Osteoblast (primary cell): Measurements from ENCODE around the gene MYOG. TPM values are rescaled to one million over a fixed set of nuclear protein-coding genes. Genes with fewer than 3 reads are reported as not detected.
A peak's percentile ranks its signal among the peaks of the same experiment; 100 is the strongest.

Experiments
- DNase-seq: peaks from one replicate; pipeline ENCODE4 v3.0.0; 2011; ENCODE audit warnings: low spot score, mixed read lengths; ENCODE audit not compliant: insufficient read length; ENCODE audit errors: missing footprints
- H2AFZ ChIP-seq: 2 replicates; pipeline ENCODE4 v1.6.0; 2011; ENCODE audit warnings: mild to moderate bottlenecking, low read length
- H3K27ac ChIP-seq: 2 replicates; pipeline ENCODE4 v1.5.1; 2011; ENCODE audit warnings: mild to moderate bottlenecking, low read depth, low read length, moderate library complexity
- H3K27me3 ChIP-seq: 2 replicates; pipeline ENCODE4 v1.6.0; 2012; ENCODE audit warnings: mild to moderate bottlenecking, control low read depth, inconsistent platforms, low read length, moderate library complexity; ENCODE audit not compliant: insufficient read depth
- H3K36me3 ChIP-seq: 2 replicates; pipeline ENCODE4 v1.5.1; 2011; ENCODE audit warnings: mild to moderate bottlenecking, low read length, control low read depth, moderate library complexity; ENCODE audit not compliant: insufficient read depth
- H3K4me1 ChIP-seq: 2 replicates; pipeline ENCODE4 v1.5.1; 2011; ENCODE audit warnings: mild to moderate bottlenecking, low read length, control low read depth, moderate library complexity; ENCODE audit not compliant: insufficient read depth
- H3K4me2 ChIP-seq: 2 replicates; pipeline ENCODE4 v1.6.0; 2011; ENCODE audit warnings: mild to moderate bottlenecking, low read length; ENCODE audit not compliant: insufficient read depth
- H3K4me3 ChIP-seq: fragments of 200-600 bp; sonication (generic); 3 replicates; pipeline ENCODE4 v1.5.1; 2012; ENCODE audit warnings: mild to moderate bottlenecking, low read length, inconsistent platforms; ENCODE audit not compliant: insufficient read depth
- H3K79me2 ChIP-seq: 2 replicates; pipeline ENCODE4 v1.6.0; 2012; ENCODE audit warnings: mild to moderate bottlenecking, low read length, control low read depth, inconsistent platforms; ENCODE audit not compliant: insufficient read depth
- H3K9me3 ChIP-seq: 2 replicates; pipeline ENCODE4 v1.5.1; 2011; ENCODE audit warnings: low read depth, low read length, control low read depth
- H4K20me1 ChIP-seq: 2 replicates; pipeline ENCODE4 v1.6.0; 2012; ENCODE audit warnings: mild to moderate bottlenecking, low read length, control low read depth; ENCODE audit not compliant: insufficient read depth
- total RNA-seq: library from RNA; depleted of rRNA; stranded (reverse); fragments of >200 nt; gene quantifications from 2 replicates; pipeline ENCODE4 v1.2.3, GENCODE V29; 2012
- TF ChIP-seq, protein P1 (sequence below): IDR thresholded peaks from 2 replicates; pipeline ENCODE4 v1.5.1; 2011; ENCODE audit warnings: mild to moderate bottlenecking, low read depth, low read length, moderate library complexity; ENCODE audit errors: extremely low read depth

The MYOG gene
- total RNA-seq, 1 donor: not detected

DNA sequence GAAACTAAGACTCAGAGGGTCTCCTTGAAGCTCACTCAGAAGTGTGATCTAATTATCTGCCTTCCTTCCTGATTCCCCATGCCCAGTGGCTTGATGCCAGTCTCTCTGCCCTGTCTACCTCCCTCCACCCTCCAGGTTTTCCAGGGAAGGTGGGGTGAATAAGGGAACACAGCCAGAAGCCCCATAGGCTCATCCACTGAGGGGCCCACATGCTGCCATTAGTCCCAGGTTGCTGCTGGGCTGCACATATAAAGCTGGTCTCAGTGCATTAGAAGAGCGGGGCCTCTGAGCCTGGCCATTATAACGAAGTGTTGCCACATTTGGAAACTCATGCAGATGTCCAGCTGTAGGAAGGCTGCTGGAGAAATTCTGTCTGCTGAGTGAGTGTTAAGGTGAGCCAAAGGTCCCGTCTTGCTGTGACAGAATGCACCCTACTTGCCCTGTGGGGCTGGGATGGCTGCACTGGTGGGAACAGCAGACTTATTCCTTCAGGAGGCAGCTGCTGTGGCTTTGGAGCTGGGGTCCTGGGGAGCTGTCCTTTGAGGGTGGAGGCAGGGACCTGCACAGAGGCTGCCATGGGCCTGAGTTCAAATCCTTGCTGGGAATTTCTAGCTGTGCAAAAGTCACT lies 44.7 kb upstream of the MYOG start:
- TF ChIP-seq, protein P1, sequence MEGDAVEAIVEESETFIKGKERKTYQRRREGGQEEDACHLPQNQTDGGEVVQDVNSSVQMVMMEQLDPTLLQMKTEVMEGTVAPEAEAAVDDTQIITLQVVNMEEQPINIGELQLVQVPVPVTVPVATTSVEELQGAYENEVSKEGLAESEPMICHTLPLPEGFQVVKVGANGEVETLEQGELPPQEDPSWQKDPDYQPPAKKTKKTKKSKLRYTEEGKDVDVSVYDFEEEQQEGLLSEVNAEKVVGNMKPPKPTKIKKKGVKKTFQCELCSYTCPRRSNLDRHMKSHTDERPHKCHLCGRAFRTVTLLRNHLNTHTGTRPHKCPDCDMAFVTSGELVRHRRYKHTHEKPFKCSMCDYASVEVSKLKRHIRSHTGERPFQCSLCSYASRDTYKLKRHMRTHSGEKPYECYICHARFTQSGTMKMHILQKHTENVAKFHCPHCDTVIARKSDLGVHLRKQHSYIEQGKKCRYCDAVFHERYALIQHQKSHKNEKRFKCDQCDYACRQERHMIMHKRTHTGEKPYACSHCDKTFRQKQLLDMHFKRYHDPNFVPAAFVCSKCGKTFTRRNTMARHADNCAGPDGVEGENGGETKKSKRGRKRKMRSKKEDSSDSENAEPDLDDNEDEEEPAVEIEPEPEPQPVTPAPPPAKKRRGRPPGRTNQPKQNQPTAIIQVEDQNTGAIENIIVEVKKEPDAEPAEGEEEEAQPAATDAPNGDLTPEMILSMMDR: no peak
- Histone ChIP-seq H3K4me2 (no peak overlapping the region), H3K27ac (no peak overlapping the region), H3K36me3 (no peaks in the 10 kb centered on the region), H3K27me3 (peaks cover 8% of the 10 kb centered on the region), H3K79me2 (no peaks in the 10 kb centered on the region), H3K4me1 (peaks cover 5% of the 10 kb centered on the region), H4K20me1 (no peaks in the 10 kb centered on the region), H3K9me3 (no peaks in the 10 kb centered on the region), H3K4me3 (no peak overlapping the region), H2AFZ (no peak overlapping the region)
- peak; percentile 60 for DNase-seq

DNA sequence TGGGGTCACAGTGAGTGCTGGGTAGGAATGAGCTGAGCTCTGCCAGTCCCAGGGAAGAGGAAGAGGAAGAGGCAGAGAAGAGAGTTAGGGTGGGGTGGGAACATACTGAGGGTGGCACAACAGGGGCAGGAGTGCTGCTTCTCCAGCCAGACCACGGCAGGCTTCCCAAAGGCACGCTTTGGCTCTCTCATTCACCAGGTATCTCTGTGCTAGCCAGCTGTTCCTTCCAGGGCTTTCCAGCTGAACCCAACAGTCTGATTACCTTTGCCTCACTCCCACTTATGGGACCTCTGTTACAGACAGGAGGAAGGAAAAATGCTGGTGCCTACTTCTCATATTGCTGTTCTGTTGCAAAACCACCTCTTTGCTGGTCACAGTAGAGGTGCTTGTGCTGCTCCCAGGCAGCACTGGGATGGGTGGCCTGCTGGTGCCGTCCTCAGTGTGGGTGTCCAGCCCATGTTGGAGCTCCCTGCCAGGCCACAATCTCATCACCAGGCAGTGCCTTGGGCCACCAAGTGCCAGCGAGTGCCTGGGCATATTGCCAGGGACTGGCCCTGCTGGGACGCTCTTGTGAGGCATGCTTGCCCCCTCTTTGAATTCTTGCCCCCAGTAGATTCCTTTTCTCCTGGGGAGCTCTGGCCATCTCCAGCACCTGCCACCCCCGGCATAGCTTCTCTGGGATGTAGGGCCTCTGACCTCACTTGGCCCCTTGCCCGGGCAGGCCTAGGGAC lies 43.9 kb upstream of the MYOG start:
- Histone ChIP-seq H3K27ac (no peak overlapping the region), H3K4me2 (no peak overlapping the region), H3K36me3 (no peaks in the 10 kb centered on the region), H3K9me3 (no peaks in the 10 kb centered on the region), H2AFZ (no peak overlapping the region), H3K4me1 (peaks cover 11% of the 10 kb centered on the region), H3K79me2 (no peaks in the 10 kb centered on the region), H4K20me1 (no peaks in the 10 kb centered on the region), H3K27me3 (peaks cover 9% of the 10 kb centered on the region), H3K4me3 (no peak overlapping the region)
- TF ChIP-seq, protein P1: no peak
- peak; percentile 79 for DNase-seq

DNA sequence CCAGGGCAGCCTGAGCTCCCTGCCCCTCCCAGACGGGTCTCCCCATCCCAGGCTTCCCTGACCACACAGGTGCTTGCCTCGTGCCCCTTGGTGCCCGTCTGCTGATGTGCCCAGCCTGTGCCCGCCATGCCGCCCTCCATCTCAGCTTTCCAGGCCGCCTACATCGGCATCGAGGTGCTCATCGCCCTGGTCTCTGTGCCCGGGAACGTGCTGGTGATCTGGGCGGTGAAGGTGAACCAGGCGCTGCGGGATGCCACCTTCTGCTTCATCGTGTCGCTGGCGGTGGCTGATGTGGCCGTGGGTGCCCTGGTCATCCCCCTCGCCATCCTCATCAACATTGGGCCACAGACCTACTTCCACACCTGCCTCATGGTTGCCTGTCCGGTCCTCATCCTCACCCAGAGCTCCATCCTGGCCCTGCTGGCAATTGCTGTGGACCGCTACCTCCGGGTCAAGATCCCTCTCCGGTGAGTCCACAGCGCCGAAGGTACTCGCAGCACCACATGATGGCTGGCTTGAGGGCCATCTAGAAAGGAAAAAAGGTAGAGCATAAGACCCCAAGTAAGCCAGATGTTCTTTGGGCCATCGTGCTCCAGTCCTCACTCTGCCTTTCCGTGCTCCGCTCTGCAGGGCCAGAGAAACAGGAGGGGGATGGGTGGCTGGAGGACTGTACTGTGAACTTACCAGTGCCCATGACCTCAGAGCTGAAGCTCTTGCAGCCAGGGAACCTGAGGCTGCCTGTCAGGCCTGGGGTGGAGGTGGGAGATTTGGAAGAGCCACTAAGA lies 43.1 kb upstream of the MYOG start:
- Histone ChIP-seq H3K79me2 (no peaks in the 10 kb centered on the region), H3K4me2 (peak overlapping the region; percentile 90), H3K27ac (no peak overlapping the region), H3K4me3 (peak overlapping the region; percentile 69), H4K20me1 (no peaks in the 10 kb centered on the region), H2AFZ (no peak overlapping the region), H3K4me1 (peaks cover 11% of the 10 kb centered on the region), H3K9me3 (no peaks in the 10 kb centered on the region), H3K27me3 (peaks cover 16% of the 10 kb centered on the region), H3K36me3 (no peaks in the 10 kb centered on the region)
- TF ChIP-seq, protein P1: no peak
- DNase-seq: peak; percentile 39

DNA sequence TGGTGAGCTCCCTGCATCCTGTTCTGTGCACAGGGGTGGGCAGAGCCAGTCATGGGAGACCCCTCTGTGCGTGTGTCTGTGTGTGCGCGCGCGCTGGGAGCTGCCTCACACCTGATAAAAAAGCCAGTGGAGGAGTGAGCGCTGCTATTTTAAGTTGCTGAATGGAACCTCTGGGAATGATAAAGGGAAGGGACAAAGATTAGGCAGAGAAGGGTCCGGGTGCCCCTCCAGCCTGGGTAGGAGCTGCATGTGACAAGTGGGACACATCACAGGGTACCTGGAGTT lies 42.6 kb upstream of the MYOG start:
- TF ChIP-seq, protein P1: no peak
- Histone ChIP-seq H3K36me3 (no peaks in the 10 kb centered on the region), H3K27me3 (peaks cover 17% of the 10 kb centered on the region)

More for the DNA sequence above, 42.6 kb upstream of the MYOG start:
- no peak for DNase-seq
- H4K20me1 ChIP-seq: no peaks in the 10 kb centered on the region
- H3K4me3 ChIP-seq: peak overlapping the region; percentile 69
- peak overlapping the region; percentile 90 for H3K4me2 ChIP-seq
- H3K79me2 ChIP-seq: no peaks in the 10 kb centered on the region
- no peak overlapping the region for H3K27ac ChIP-seq
- no peaks in the 10 kb centered on the region for H3K9me3 ChIP-seq
- H3K4me1 ChIP-seq: peaks cover 11% of the 10 kb centered on the region
- H2AFZ ChIP-seq: peak overlapping the region; percentile 80
